GM18861 (cell line): ENCODE measurements around the gene SMIM1.

ENCODE experiments used
- ATAC-seq: cut with Tn5 transposase; IDR thresholded peaks from one replicate; pipeline ENCODE4 v1.9.1; 2021; ENCODE audit not compliant: unreplicated experiment

SMIM1 gene

GRCh38 chr1:3775490-3776230, 3.1 kb downstream of the SMIM1 start:
- no peak for ATAC-seq

- no peak for ATAC-seq
Observed at GRCh38 chr1:3776231-3776961, 3.8 kb downstream of the SMIM1 start.

DNA sequence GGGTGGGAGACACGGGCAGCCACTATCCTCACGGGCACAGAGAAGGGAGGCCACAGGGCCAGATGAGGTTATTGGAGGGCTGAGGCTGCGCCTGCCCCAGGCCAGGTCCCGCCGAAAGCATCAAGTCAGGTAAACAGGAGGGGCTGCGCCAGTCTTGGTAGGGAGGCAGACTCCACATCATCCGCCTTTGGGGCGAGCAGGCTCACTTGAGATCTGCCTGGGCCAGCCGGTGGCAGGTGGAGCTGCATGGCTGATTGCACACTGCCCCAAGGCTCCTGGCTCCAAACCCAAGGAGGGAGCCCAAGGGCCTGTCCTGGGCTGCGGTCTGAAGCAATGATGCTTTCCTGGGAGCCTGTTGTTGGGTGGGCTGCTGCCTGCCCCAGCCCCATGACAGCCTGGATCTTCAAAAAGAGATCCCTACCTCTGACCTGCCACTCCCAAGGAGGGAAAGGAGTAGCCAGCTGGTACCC, 4.6 kb downstream of the SMIM1 start:
- ATAC-seq, result no peak

DNA sequence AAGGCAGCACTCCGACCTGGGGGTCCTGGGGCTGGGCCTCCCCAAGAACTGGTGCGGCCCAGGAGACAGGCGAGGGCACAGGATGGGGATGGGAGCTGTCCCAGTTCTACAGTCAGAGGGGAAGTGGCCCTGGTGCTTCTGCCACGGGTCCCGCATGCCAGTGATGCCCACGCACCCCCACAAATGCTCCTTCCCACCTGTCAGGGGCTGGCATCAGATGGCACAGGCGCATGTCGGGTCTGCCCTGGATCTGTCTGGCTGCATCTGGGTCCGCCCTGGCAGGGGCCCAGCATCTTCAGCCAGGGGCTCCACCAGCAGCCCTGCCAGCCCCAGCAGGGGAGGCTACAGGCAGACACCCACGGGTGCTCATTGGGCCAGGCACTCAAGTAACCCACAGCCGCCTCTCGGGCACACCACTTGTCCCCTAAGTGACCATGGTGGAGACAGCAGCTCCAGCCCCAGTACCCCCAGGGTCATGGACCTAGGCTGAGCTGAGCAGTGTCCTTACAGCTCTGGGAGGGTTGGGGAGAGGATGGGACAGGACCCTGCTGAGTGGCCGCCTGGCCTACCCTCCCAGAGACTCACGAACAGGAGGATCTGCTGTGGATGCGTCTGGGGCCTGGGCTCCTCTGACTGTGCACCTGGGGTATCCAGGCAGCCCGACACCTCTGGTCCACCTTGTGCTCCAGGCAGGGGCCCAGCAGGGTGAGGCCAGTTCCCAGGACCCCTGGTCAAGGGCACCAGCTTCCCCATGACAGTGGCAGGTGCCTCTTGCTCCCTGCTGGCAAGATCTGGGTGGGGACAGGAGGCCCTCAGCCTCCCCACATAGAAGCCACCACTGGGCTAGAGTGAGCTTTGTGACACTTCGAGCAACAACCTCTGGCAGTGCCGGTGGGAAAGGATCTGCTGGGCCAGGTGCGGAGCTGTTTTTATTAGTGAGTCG, 5.4 kb downstream of the SMIM1 start:
- no peak for ATAC-seq

GRCh38 chr1:3778590-3779264, 6.2 kb downstream of the SMIM1 start:
- no peak for ATAC-seq

GRCh38 chr1:3779265-3779911, 6.8 kb downstream of the SMIM1 start:
- no peak for ATAC-seq

GRCh38 chr1:3779912-3780416, 7.4 kb downstream of the SMIM1 start:
- no peak for ATAC-seq

DNA sequence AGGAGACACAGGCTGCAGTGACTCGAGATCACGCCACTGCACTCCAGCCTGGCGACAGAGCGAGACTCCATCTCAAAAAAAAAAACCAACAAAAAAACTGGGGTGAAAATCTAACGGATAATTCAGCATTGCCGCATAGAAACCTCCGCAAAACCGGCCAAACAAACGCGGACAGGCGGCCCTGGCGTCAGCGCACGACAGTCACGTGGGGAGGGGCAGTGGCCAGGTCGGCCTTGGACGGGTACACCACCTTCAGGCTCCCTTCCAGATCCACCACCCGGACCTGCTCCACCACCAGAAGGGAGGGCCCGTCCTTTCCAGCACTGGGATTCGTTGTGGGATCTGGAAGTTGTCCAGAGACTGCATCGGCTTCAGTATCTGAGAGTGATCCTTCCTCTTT, 8.4 kb downstream of the SMIM1 start:
- ATAC-seq, result no peak

DNA sequence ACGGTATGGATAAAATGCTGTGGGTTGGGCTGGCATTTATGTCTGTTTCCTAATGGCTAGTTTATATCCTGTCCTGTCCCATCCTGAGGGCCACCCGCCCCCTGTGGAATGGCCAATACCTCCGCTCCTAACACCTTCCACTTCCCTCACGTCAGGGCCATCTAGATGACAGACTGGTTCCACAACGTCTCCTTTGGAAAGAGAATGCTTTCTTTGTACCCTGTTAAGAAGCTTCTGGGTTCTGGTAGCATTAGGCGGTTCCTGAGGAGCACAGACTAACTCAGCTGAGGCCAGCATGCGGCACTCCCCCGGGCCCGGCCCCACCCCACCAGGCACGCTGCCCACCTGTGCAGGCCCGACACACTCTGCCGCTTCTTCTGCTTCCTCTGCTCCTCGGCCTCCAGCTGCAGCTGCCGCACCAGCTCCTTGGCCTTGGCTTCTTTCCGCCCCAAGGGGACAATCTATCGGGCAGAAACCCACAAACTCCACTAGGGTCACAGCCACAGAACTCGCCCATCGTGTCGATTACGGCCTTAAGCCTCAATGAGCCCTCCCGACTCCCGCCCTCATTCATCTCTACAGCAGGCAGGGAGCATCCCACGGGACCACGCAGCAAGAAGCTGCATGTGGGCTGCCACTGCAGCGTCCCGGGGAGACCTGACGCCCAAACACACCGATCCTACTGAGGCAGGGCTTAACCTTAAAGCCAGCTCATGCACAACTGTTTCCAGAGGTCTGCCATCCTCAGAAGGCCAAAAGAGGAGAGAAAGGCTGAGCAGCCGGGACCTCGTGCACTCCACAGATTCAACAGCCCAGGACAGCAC, 11.3 kb downstream of the SMIM1 start:
- no peak for ATAC-seq

DNA sequence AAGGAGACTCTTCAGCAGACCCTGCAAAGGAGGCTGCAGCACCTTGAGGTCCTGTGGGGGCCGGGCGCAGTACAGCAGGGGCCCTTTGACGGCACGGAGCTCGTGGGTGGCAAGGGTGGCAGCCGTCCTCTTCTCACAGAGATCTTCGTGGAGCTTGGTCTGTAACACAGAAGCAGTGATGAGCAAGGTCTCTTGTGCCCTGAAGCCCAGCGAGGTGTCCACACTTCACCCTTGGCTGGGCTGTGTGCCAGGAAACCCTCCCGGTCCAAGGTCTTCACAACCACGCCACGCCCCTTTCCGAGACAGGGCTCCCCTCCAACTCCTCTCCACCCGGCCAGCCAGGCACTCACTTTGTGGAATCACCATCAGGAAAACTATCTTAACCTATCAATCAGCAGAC, 12.5 kb downstream of the SMIM1 start:
- ATAC-seq, result no peak

- no peak for ATAC-seq
Observed at GRCh38 chr1:3785456-3786157, 13.1 kb downstream of the SMIM1 start.

GRCh38 chr1:3786468-3787348, 14.2 kb downstream of the SMIM1 start:
- ATAC-seq, result no peak

- ATAC-seq, result no peak
Observed at GRCh38 chr1:3787349-3787715, 14.8 kb downstream of the SMIM1 start.

DNA sequence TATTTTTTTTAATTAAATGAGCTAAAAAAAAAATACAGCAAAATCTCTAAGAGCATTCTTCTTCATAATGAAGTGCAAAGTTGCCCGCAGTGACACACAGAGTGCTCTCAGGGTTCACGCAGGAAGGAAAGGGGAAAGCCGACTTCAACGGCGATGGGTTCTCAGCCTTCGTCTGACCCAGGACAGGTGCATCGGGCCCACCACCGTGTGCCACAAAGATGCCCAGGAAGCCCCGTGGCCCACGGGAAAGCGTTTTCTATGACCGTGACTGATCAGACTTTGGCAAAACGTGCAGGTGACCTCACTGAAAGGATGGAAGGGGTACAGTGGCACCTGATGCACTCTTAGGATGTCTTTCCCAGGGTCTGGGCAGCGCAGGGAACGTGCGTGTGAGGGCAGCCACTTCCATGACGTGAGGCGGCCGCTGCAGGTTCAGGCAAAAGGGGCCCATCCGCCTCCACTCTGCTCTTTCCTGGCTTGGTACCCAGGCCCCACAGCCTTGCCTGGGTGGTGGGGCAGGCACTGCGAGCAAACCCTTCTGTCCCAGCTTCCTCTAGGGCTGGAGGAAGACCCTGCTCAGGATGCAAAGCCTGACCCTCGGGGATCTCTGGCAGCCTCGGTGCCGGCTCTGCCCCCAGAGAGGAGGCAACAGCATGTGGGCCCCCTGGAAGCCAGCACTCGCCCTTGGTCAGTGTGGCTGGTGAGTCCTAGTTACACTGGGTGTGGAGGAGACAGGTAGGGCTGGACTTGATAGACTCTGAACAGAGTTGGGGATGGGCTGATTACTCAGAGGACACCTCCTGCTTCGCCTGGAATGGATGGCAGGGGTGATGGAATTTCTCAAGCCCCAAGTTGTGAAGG, 15.4 kb downstream of the SMIM1 start:
- no peak for ATAC-seq

DNA sequence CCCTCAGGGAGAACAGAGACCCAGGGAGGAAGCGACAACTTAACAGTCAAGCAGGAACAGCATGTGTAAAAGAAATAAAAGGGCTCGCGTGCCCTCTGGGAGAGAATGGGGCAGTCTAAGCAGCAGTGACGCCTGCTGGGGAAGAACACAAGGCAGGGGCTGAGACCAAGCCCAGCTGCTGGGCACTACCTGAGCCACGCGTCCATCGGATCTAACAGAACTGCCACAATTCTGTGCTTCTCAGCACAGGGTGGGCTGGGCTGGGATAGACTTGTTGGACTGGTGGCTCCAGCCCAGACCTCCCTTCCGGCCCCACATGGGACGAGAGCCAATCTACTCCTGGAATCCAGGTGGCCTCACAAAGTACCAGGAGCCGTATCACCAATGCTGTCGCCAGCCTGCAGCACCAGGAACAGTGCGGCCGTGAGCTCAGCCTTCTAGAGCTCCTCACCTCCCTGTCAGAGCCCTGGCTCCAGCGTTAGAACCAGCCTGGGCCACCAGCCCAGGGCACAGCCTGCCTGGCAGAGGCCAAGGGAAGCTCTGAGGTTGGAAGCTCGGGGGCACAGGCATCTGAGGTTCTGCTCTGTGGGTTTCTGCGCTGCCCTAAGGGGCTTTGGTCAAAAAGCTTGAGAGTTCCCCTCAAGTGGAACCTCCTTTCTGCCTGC, 16.3 kb downstream of the SMIM1 start:
- ATAC-seq, result no peak
